SH-SY5Y (cell line): Measurements from ENCODE around the gene LRMDA.

Experiments used
- GATA2 ChIP-seq: IDR thresholded peaks from 2 replicates; pipeline ENCODE4 v1.6.1; 2011; ENCODE audit warnings: mild to moderate bottlenecking, low read depth, low read length
- GATA3 ChIP-seq: IDR thresholded peaks from 2 replicates; pipeline ENCODE4 v1.6.1; 2011; ENCODE audit warnings: low read depth, mild to moderate bottlenecking, low read length, moderate library complexity

GRCh38 chr10:76015245-76015644, 583.8 kb downstream of the LRMDA start:
- TF ChIP-seq GATA2: no peak
- no peak for TF ChIP-seq GATA3
